Activated B cell treated with CpG ODN at 0.5 μM for 24 hours (primary cell): Measurements from ENCODE around the gene C2CD2L. TPM values are rescaled to one million over a fixed set of nuclear protein-coding genes. Genes with fewer than 3 reads are reported as not detected.

Experiments
- ATAC-seq: fragments of 200-7000 bp; cut with Tn5 transposase; one replicate; pipeline ENCODE4 v1.10.0; 2021; ENCODE audit warnings: low read depth, mild to moderate bottlenecking, moderate library complexity
- CTCF ChIA-PET: fragments of 350-600 bp; sonication (Branson Sonifier 250); formaldehyde crosslinking; loops from one replicate; lab custom pipeline; 2021; ENCODE audit warnings: antibody characterized with exemption; lab: Charles Lee
- POLR2A ChIA-PET: fragments of 350-600 bp; sonication (Branson Sonifier 250); formaldehyde crosslinking; loops from one replicate; lab custom pipeline; 2021; ENCODE audit warnings: antibody characterized with exemption; lab: Charles Lee
- DNase-seq: peaks from one replicate; pipeline ENCODE4 v3.0.0; 2022
- H3K27ac Mint-ChIP-seq: one replicate; pipeline ENCODE4 v1.8.0; 2020; ENCODE audit warnings: mixed read lengths
- H3K27me3 Mint-ChIP-seq: one replicate; pipeline ENCODE4 v1.8.0; 2021; ENCODE audit warnings: mixed read lengths
- H3K36me3 Mint-ChIP-seq: one replicate; pipeline ENCODE4 v1.8.0; 2021; ENCODE audit warnings: low read depth, mixed read lengths
- H3K4me1 Mint-ChIP-seq: one replicate; pipeline ENCODE4 v1.8.0; 2021; ENCODE audit warnings: mixed read lengths
- H3K4me3 Mint-ChIP-seq: one replicate; pipeline ENCODE4 v1.8.0; 2020; ENCODE audit warnings: mild to moderate bottlenecking, mixed read lengths
- H3K9me3 Mint-ChIP-seq: one replicate; pipeline ENCODE4 v1.8.0; 2020; ENCODE audit warnings: mixed read lengths
- intact Hi-C: fragments of 100-400 bp; cut with micrococcal nuclease; formaldehyde crosslinking; loops from one replicate; pipeline ENCODE4 v1.15.1; 2024
- total RNA-seq: library from RNA; stranded (reverse); gene quantifications from 2 replicates; pipeline ENCODE4 v1.2.3, GENCODE V29; 2022
- TF ChIP-seq, protein P1 (sequence below): fragments of 200-600 bp; IDR thresholded peaks from one replicate; pipeline ENCODE4 v1.8.0; 2022; ENCODE audit warnings: antibody characterized with exemption, mild to moderate bottlenecking

The C2CD2L gene
- total RNA-seq, 1 donor from 2014 or later, result 6.7 TPM

DNA sequence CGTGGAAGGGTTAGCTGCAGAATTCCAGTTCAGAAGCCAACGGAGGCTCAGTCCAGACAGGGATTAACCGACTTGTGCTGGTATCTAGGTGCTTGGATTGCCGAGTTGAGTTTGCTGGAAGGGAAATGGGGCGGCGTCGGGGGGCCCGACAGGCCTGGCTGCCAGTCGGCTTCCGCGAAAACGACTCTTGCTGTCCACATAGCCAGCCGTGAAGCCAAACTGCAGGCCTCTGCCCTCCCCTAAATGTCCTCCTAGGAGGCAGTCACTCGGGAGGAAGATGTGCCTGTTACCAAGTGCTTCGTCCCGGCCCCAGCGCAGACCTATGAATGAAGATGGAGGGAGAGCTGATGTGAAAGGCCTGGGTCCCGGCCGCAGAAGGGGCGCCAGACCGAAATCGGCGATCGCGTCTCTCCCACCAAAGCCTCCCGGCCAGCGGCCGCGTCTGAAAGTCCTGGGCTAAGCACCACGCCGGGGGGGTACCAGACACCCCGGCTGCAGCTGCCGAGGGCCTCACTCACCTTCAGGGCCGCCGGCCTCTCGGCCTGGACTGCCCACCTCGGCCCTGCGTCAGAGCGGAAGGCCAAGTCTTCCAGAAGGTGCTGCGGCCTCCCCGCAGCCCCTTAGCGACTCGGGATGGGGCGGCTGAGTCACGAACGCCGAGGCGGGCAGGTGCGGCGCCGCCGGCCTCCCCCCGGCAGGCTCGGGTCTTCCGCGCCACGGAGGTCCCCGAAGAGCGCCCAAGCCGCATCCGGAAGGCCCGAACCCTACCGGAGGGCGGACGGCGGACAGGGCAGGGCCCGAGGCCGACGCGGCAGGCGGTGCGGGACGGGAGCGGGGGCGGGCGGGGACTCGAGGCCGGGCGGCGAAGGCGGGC lies 13.0 kb upstream of the C2CD2L start:
- Mint-ChIP-seq H3K27ac (peak overlapping the region; percentile 89), H3K9me3 (no peaks in the 10 kb centered on the region), H3K4me3 (peak overlapping the region; percentile 92), H3K36me3 (peaks cover 55% of the 10 kb centered on the region), H3K4me1 (peaks cover 50% of the 10 kb centered on the region), H3K27me3 (no peaks in the 10 kb centered on the region)
- peak; percentile 7 for ATAC-seq
- DNase-seq, result no peak
- POLR2A ChIA-PET, result interaction anchor here (0.5 to 3.1 kb wide), 33 partner anchors 8 to 735 kb away, joined by 3 to 69 read pairs (median 5); partner anchors contain the start of genes ABCG4, C2CD2L, CENATAC and DDX6
- TF ChIP-seq, protein P1, sequence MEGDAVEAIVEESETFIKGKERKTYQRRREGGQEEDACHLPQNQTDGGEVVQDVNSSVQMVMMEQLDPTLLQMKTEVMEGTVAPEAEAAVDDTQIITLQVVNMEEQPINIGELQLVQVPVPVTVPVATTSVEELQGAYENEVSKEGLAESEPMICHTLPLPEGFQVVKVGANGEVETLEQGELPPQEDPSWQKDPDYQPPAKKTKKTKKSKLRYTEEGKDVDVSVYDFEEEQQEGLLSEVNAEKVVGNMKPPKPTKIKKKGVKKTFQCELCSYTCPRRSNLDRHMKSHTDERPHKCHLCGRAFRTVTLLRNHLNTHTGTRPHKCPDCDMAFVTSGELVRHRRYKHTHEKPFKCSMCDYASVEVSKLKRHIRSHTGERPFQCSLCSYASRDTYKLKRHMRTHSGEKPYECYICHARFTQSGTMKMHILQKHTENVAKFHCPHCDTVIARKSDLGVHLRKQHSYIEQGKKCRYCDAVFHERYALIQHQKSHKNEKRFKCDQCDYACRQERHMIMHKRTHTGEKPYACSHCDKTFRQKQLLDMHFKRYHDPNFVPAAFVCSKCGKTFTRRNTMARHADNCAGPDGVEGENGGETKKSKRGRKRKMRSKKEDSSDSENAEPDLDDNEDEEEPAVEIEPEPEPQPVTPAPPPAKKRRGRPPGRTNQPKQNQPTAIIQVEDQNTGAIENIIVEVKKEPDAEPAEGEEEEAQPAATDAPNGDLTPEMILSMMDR, result no peak
- intact Hi-C loops, result loop anchor here (1.0 kb wide), 1 partner anchor 75 kb away; no protein-coding TSS in a partner anchor
- CTCF ChIA-PET, result interaction anchor here (1.2 to 1.9 kb wide), 5 partner anchors 8 to 103 kb away, joined by 3 to 9 read pairs (median 5); partner anchors contain the start of genes HINFP and VPS11

DNA sequence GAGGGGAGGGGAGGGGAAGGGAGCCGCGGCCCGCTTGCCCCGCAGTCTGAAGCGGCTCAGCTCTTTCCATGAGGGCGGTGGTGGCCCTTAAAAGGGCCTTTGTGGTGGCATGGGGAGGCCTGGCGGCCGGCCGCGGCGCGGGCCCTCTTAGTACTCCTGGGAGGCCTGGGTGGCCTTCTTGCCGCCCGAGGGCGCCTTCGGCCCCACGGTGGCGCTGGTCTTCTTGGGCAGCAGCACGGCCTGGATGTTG lies 12.4 kb upstream of the C2CD2L start:
- Mint-ChIP-seq H3K27me3 (no peaks in the 10 kb centered on the region), H3K36me3 (peaks cover 55% of the 10 kb centered on the region), H3K4me3 (peak overlapping the region; percentile 92), H3K9me3 (no peaks in the 10 kb centered on the region), H3K4me1 (peaks cover 50% of the 10 kb centered on the region), H3K27ac (peak overlapping the region; percentile 89)
- TF ChIP-seq, protein P1, result no peak
- CTCF ChIA-PET, result interaction anchor here (0.9 to 1.9 kb wide), 6 partner anchors 9 to 102 kb away, joined by 3 to 9 read pairs (median 5); partner anchors contain the start of genes HINFP, HMBS and VPS11
- intact Hi-C loops, result loop anchor here (1.0 kb wide), 10 partner anchors 9 to 103 kb away; partner anchors contain the start of genes C2CD2L, CENATAC, HINFP and HYOU1
- ATAC-seq (peak; percentile 42), DNase-seq (no peak)
- POLR2A ChIA-PET, result interaction anchor here (0.6 to 3.1 kb wide), 32 partner anchors 9 to 735 kb away, joined by 3 to 69 read pairs (median 4); partner anchors contain the start of genes ABCG4, C2CD2L, CENATAC and DDX6

DNA sequence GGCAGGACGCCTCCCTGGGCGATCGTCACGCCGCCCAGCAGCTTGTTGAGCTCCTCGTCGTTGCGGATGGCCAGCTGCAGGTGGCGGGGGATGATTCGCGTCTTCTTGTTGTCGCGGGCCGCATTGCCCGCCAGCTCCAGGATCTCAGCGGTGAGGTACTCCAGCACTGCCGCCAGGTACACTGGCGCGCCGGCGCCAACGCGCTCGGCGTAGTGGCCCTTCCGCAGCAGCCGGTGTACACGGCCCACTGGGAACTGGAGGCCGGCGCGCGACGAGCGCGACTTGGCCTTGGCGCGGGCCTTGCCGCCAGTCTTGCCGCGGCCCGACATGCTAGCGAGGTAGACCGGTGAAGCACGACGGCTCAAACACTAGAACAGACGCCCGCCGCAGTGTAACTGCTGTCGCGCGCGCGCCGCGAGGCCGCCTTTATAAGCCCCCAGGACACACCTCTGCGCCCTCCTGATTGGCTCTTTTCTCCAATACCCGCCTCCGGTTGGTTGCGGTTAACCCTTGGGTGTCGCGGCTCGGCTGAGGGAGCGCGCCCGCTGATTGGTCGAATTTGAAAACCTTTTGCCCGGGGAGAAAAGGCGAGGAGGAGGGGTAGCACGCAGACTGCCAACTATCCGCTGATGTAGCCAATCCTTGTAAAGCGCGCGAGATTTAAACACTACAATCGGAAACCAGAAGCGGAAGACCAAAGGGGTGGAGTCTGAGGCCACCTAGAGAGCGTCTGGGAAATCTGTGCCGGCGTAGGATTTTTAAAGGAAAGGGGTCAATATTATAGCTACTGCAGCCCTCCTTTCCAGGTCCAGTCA lies 11.9 kb upstream of the C2CD2L start:
- no peaks in the 10 kb centered on the region for H3K27me3 Mint-ChIP-seq

DNA sequence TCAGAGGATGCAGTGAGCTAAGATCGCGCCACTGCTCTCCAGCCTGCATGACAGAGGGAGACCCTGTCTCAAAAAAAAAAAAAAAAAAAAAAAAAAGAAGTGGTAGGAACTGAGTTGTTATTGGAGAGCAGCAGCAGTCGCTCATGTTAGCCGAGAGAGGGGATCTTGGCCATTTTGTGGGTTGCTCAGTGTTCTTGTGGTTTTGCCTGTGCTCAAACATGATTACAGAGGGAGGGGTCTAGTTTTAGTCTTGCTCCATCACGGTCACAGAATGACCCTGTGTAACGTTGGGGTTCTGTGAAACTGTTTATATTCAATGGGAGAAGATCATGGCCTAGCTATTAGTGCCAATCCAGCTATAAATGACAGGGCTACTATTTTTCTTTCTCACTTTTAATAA lies 7.4 kb upstream of the C2CD2L start:
- POLR2A ChIA-PET, result interaction anchor here (0.7 to 1.0 kb wide), 2 partner anchors 11 to 15 kb away, joined by 3 to 5 read pairs; partner anchors contain the start of gene HMBS
- DNase-seq, result no peak
- no peaks in the 10 kb centered on the region for H3K9me3 Mint-ChIP-seq
- intact Hi-C loops, result loop anchor here (2.0 kb wide), 1 partner anchor 15 kb away; the partner anchor contains the start of gene HMBS
- CTCF ChIA-PET, result interaction anchor here (0.7 kb wide), 1 partner anchor 9 kb away, joined by 3 read pairs; no protein-coding TSS in a partner anchor
- no peak overlapping the region for H3K4me3 Mint-ChIP-seq
- no peak for ATAC-seq
- H3K27ac Mint-ChIP-seq, result no peak overlapping the region
- TF ChIP-seq, protein P1, result no peak
- peaks cover 44% of the 10 kb centered on the region for H3K36me3 Mint-ChIP-seq
- H3K4me1 Mint-ChIP-seq, result peaks cover 62% of the 10 kb centered on the region
- H3K27me3 Mint-ChIP-seq, result no peaks in the 10 kb centered on the region

More for the DNA sequence above, 11.9 kb upstream of the C2CD2L start:
- peak; percentile 87 for ATAC-seq
- H3K4me1 Mint-ChIP-seq, result peaks cover 50% of the 10 kb centered on the region
- peak overlapping the region; percentile 92 for H3K4me3 Mint-ChIP-seq
- peak; percentile 96 for DNase-seq
- ChIA-PET CTCF (interaction anchor here (0.9 to 1.9 kb wide), 5 partner anchors 10 to 101 kb away, joined by 3 to 9 read pairs (median 5); partner anchors contain the start of genes HINFP, HMBS and VPS11), POLR2A (interaction anchor here (0.6 to 3.1 kb wide), 31 partner anchors 10 to 736 kb away, joined by 3 to 69 read pairs (median 5); partner anchors contain the start of genes ABCG4, C2CD2L, CENATAC and DDX6)
- TF ChIP-seq, protein P1, result no peak
- intact Hi-C loops, result loop anchor here (1.0 kb wide), 9 partner anchors 10 to 102 kb away; partner anchors contain the start of genes C2CD2L, CENATAC, HINFP and HYOU1
- no peaks in the 10 kb centered on the region for H3K9me3 Mint-ChIP-seq
- peak overlapping the region; percentile 89 for H3K27ac Mint-ChIP-seq
- H3K36me3 Mint-ChIP-seq, result peaks cover 53% of the 10 kb centered on the region
